HEK293T (cell line): ENCODE measurements around the gene BICD2.

Experiments used
- ARNT ChIP-seq: fragments of 450-650 bp; IDR thresholded peaks from 2 replicates; pipeline ENCODE4 v1.6.1; 2017; ENCODE audit warnings: mild to moderate bottlenecking
- FOXA1 ChIP-seq: fragments of 450-650 bp; IDR thresholded peaks from 2 replicates; pipeline ENCODE4 v1.6.1; 2016; ENCODE audit warnings: mild to moderate bottlenecking
- FOXM1 ChIP-seq: fragments of 450-650 bp; IDR thresholded peaks from 2 replicates; pipeline ENCODE4 v1.6.1; 2017; ENCODE audit warnings: mild to moderate bottlenecking, borderline replicate concordance
- HDGF ChIP-seq: fragments of 450-650 bp; IDR thresholded peaks from 2 replicates; pipeline ENCODE4 v1.6.1; 2017; ENCODE audit warnings: antibody characterized with exemption, borderline replicate concordance
- L3MBTL2 ChIP-seq: fragments of 450-650 bp; conservative IDR thresholded peaks from 2 replicates; pipeline ENCODE4 v1.6.1; 2016; ENCODE audit warnings: mild to moderate bottlenecking
- LEF1 ChIP-seq: fragments of 450-650 bp; IDR thresholded peaks from 2 replicates; pipeline ENCODE4 v1.6.1; 2017; ENCODE audit warnings: mild to moderate bottlenecking, borderline replicate concordance
- SP1 ChIP-seq: fragments of 450-650 bp; IDR thresholded peaks from 2 replicates; pipeline ENCODE4 v1.6.1; 2017
- TARDBP ChIP-seq: fragments of 450-650 bp; IDR thresholded peaks from 2 replicates; pipeline ENCODE4 v1.6.1; 2016
- ZNF384 ChIP-seq: fragments of 450-650 bp; IDR thresholded peaks from 2 replicates; pipeline ENCODE4 v1.6.1; 2016

DNA sequence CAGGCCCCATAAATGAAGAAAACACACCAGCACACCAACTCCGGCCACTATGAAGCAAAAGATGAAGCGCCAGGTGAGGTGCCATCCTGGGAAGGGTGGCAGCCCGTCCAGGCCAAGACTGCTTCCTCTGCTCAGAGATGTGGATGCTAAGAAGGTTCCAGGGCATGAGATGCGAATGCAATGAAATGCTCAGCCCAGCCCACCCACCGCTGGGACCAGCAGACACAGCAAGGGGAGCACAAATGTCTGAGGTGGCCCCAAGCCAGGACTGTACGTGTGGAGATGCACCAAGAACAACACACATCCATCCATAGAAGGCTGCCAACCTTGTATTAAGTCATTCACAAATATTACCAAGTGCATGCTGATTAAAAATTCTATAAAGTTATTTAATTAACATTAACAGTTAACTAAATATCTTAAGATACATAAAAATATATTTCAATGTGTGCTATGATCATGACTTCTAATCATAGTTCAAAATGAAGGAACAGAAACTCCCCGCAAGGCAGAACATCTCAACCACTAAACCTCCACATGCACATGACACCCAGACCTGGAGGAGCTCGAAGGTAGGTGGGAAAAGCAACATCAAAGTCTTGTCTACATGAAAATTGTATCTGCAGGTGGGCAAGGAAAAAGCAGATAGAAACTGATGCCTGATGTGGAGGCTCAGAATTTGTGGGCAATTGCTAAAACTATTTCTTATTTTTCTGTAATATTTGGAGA is 43.7 kb downstream of the BICD2 start:
- no peak for TF ChIP-seq HDGF
- no peak for TF ChIP-seq L3MBTL2
- no peak for TF ChIP-seq ZNF384
- no peak for TF ChIP-seq LEF1
- no peak for TF ChIP-seq SP1
- no peak for TF ChIP-seq FOXA1
- TF ChIP-seq ARNT: no peak
- no peak for TF ChIP-seq FOXM1
- no peak for TF ChIP-seq TARDBP
